Eye (tissue), 1 donor: ENCODE data around the gene ZDHHC6.
"Not testable (repeated sequence)": the region's sequence is repeated elsewhere in the genome, so short reads cannot be mapped to it uniquely, and the experiment has no call there.

Experiments used
- DNase-seq: peaks from one replicate; pipeline ENCODE4 v3.0.0-alpha.2; 2015

Gene ZDHHC6

DNA sequence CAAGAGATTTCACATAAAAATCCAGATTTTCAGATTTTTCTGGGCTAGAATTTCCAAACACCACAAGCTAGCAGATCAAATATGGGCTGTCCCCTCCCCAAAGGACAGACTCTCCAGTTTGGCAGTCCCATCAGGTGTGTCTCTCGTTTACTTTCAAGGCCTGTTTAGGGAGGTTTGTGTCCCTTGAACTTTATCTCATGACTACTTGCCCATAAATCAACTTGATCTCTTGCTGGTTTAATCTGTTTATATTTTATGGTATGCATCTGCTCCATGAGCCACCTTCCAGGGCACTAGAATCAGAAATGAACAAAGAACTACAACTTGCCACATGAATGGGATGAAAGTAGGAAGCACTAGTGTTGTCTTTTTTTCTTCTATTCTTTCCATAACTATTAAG is 5.2 kb downstream of the ZDHHC6 start:
- DNase-seq = no peak

DNA sequence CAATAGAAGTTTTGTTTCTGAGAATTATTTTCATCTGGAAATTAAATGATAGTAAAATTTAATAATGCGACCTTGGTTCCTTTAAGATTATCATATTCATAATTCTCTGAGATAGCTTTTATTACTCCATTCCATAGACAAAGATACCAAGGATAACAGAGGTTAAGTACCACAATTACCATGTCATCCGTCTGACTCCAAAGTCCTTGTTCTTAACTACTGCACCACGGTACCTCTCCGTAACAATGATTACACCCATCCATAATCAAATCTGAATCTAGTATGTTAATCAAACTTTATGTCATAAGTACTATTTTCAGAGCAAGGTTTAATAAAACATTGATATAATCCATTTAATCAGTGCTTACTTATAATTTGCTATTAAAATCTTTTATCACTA is 8.4 kb downstream of the ZDHHC6 start:
- DNase-seq = no peak

DNA sequence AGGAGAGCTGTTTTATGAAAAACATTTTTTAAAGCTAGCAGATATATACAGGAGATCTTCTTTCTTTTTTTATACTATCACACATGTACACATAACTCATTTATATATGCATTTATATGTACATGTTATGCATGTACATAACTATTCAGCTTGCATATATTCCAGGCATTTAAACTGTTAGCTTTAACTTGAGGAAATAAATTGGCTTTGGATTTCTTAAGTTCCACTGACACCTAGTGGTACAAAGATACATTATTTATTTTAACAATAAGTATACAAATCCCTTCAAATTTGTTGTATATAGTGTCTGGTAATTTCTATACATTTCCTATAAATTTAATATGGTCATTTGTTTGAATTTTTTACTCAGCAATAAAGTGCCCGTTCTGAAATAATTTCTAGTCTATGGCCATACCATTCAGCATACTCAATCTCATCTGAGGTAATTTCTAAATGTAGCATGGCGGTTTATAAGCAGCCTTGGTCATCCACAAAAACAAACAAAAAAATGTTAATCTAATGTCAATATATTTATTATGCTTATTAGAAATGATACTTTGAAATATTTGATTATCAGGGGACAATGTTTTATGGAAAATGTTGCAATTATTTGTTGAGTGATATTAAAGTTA is 11.6 kb downstream of the ZDHHC6 start:
- peak; percentile 38 for DNase-seq

DNA sequence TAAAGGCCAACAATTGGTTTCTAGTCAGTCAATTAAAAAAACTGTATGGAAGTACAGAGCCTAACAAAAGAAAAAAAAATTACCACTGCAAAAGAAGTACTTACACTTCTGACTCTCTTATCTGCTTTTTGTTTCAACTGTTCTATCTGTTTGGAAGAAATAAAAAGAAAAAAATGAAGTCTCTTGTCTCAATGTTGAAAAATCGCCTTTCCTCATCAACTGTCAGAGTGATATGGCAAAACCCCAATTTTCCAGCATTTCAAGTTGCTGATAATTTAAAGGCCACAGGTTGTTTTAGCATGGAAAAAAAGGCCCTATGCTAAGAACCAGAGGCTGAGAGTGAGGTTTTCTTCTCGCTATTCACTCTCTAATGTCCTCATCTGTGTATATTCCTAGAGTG is 13.6 kb downstream of the ZDHHC6 start:
- DNase-seq = no peak

DNA sequence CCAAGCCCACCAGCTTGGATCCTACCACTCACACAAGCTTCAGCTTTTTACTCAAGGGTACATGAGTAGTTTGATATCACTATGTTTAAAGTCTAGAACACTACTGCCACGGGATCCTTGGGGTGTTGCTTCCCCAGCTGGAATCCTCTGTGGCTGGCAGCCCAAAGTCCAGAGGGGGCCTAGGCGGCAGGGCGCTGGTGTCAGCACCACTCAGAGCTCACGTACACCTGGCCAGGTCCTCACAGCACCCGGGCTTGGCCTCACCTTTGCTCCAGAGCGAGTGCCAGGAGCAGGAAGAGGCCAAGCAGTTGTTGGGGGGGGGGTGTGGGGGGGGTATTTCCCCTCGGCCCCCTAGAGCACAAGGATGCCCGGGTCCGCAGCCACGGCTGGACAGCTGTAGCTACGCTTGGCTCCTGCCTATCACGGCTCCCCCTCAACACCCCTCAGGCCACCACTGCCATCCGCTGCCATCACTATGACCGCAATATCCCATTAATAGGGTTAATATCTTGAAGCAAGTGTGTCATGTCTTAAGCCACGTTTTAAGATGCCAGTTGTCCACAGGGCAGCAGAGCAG is 17.0 kb downstream of the ZDHHC6 start:
- DNase-seq = no peak

DNA sequence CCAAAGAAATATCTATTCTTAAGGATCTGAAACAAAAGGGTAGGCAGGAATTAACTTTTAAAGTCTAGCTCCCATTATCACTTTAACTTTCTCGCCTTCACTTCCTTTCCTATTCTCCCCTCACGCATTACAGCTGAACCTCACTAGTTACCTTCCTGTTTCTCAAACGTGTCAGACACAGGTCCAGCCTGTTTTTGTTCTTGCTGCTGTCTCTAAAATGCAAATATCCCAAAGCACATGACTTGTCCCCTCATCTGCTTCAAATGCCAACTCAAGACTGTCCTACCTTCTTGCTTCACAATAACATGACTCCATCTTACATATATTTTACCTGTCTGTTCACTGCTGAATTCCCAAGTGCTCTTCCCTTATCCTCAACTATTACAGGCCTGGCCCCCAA is 17.6 kb downstream of the ZDHHC6 start:
- no peak for DNase-seq

DNA sequence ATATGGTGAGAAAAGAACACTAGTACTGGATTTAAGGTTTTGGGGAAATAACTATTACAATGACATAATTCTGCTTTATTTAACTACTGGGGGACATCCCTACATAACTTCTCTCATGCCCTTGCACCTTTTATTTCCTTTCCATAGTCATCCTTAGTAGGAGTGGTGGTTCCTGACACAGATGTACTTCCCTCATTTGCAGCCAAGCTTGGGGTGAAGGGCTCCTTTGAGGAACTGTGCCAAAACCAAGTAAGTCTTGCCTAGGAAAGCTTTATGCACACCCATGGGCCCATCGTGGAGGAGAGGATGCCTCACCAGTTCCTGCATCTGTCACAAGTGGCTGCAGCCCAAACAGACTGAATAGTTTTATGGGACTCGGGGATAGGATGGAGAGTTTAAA is 20.6 kb downstream of the ZDHHC6 start:
- DNase-seq = no peak

DNA sequence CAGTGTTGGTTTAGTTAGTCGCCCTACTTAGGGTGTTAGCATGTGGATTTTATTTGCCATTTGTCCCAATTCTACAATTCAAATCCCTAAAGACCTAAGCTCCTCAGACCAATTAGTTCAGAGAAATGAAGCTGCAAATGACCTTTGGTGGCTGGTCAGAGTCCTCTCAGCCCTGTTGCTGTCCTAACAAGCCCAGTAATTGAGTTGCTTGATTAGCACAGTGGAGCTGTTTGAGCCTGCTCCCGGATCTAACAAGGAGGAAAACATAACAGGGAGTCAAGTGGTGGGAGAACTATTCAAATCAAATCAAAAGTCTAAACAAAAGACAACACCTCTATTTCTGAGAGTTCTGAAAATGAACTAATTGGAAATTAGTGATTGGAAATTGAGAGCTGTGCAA is 22.1 kb downstream of the ZDHHC6 start:
- DNase-seq = peak; percentile 69

DNA sequence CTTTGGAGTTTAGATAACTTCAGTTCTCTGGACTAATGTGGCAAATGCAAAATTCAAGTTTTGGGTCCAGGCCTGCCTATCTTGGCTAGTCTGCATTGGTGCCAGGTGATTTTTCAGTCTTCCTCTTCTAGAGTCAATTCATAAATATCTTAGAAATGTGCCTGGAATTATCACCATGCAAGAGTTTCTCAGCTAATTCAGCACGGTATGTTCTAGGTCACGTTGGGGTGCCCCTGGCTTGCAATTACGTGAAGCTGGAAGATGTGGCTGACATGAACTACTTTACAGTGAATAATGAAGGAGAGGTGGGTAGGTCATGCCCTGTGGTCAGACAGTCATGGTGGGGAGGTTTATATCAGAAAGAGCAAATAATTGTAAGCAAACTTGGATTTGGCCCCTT is 25.0 kb downstream of the ZDHHC6 start:
- DNase-seq = no peak

DNA sequence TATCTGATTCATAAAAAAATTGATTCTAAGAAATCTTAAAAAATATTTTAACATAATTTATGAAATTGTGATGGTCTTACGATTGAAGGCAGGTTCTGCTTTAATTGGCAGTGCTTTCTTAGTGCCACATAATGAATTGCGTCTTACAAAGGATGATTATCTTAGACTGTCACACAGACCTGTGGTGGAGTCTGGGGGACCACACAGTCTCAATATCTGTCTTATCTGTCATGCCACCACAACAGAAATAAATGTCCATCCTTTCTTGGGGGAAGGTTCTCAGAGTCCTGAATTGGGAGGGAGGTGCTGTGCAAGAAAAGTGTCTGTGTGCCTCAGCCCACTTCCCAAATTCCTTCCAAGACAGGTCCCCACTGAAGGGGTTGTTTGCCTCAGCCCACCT is 34.0 kb downstream of the ZDHHC6 start:
- no peak for DNase-seq

DNA sequence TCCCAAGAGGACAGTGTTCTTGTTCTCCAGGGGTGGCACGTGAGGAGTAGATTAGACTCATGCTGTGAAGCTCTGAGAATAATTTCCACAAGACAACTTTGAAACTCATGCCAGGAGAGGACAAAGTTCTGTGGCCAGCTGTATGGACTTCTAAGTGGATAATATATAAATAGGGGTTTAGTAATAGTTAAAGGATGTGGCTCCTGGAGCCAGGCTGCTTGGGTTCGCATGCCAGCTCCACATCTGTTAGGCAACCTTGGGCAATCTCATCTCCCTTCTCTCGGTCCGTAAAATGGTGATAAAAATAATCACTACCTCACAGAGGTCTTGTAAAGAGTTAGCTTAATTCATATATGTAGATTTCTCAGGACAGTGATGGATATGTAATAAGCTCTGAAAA is 37.0 kb downstream of the ZDHHC6 start:
- DNase-seq = no peak

DNA sequence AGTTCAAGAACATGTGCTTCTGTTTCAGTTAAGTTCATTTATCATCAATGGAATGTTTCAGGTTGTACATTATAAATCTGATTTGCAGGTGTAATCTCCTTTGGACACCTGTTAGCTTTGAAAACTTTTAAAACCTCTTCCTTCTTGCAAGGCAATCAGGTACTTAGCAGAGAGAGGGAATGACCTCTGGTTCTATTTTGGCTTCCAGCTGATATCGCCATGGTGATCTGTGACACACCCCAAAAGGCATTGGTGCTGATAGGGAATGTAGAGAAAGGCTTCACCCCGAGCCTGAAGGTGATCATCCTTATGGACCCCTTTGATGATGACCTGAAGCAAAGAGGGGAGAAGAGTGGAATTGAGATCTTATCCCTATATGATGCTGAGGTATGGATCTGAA is 37.4 kb downstream of the ZDHHC6 start:
- no peak for DNase-seq

DNA sequence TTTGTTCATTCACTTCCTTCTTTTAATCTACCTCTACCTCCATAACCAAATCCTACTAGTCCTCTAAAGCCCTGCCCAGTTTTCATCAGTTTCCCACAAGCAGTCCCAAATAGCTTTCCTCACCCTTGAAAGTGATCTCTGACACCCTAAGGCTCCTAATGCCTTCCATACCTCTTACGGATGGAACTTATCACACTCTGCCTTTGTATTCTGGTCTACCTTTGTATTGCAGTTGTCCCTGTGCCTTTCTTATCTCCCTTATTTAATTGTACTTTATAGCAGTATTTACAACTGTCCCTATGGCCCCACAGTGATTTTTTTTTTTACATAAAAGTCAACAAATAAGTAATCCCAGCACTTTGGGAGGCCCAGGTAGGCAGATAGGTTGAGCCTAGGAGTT is 39.0 kb downstream of the ZDHHC6 start:
- DNase-seq = no peak

DNA sequence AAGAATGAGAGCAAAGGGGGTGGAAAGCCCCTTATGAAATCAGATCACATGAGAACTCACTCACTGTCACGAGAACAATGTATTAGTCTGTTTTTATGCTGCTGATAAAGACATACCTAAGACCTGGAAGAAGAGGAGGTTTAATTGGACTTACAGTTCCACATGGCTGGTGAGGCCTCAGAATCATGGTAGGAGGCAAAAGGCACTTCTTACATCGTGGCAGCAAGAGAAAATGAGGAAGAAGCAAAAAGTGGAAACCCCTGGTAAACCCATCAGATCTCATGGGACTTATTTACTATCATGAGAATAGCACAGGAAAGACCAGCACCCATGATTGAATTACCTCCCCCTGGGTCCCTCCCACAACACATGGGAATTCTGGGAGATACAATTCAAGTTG is 39.9 kb downstream of the ZDHHC6 start:
- DNase-seq = not testable (repeated sequence)

DNA sequence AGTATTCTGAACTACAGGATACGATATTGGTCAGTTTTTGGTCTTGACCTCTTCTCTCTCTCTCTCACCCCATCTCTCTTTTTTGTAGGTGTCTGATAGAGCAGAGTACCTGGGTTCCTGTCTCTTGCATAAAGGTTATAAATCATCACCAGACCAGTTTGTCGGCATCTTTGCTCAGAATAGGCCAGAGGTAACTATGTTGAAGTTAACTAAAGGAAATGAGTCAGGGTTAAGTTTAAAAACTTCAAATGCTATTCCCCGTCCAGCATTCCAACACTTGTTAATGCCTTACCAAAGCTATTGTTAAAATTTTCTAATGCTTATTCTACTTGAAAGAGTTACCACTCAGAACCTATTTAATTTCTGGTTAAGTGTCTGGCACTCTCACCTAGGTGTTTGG is 42.1 kb downstream of the ZDHHC6 start:
- no peak for DNase-seq

DNA sequence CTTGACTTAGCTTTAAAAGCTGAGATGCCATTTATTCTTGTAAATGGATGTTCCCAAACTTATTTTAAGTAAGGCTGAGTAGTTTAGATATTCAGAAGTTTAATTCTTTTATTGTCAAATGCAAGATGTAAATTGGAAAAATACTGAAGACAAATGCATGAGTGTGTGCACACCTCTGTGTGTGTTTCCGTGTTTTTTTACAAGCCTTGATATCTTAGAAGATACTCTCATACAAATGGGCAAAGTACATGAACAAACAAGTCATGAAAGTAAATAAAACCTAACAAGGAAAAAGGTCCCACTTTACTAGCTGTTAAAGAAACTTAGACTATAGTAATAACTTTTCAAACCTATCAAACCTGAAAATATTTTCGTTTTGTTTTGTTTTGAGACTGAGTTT is 43.8 kb downstream of the ZDHHC6 start:
- DNase-seq = no peak

DNA sequence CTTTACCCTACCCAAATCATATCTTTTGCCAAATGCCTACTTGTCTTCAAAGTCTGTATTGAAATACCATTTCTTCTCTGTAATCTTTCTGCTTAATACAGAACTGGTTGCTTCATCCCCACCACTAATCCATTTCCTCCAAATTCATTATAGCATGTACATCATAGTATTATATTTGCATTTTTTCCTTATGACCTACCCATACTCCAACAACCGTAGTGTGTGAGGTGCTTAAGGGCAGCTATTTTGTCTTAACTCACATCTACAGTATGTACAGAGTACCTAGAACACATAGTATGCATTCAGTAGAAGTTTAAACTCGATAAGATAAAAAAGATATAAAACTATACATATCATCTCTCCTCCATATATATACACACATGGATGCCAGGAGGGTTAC is 49.1 kb downstream of the ZDHHC6 start:
- no peak for DNase-seq

DNA sequence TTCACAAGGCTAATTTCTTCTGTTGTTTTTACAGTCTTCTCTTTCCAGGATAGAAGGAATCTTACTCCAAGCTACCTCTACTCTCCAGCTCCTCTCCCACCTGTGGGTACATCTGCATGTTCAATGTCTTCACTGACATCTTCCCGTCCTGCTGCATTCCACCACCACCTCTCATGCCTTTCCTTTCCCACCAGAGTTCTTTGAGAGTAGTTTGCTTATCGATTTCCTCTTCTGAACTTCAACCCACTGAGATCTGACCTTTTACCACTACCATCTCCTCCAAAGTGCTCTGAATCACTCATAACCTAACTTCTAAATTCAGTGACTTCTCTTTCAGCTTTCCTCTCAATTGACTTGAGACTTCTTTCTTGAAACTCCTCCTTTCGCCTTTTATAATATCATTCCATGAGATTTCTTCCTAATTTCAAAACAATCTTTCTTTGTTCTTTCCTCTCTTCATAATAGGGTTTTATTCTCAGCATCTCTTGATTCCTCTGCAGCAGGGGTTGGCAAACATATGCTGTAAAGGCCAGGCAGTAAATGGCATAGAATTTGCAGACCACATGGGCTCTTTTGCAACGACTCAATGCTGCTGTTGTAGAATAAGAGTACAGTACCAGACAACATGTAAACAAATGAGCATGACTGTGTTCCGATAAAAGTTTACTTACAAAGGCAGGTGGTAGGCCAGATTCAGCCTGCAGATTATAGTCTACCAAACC is 50.7 kb downstream of the ZDHHC6 start:
- DNase-seq = no peak

DNA sequence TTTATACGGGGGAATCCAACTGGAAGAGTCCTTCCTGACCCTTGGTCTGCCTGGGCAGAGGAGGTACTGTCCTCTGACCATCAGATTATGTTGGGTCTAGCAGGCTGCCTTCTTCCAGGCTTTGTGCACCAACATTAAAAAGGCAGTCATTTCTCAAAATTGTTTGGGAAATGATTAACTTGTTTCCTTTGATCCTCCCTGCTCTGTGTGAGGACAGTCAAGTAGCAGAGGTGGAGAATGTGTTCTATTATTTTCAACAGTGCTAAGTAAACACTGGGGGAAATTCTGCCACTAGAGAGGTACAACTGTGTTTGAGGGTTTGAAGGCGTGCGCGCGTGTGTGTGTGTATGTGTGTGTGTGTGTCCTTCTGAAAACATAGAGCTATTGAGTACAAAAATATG is 52.2 kb downstream of the ZDHHC6 start:
- DNase-seq = no peak

DNA sequence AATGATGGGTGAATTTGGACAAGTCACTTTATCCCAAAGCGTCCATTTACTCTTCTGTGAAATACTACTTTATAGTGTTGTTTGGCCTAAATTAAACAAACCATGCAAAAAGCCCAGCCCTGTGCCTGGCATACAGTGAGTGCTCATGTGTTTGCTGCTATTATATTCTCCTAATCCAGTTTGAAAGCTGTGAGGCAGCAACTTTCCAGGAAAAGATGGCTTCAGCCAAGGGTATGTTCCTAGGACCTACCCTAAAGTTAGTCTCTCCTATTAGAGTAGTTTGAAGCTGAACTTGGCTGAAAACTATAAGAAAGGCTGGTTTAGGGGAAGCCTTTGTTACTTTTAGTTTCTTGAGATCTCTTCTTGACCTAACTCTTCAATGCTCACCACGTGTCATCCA is 52.9 kb downstream of the ZDHHC6 start:
- no peak for DNase-seq

DNA sequence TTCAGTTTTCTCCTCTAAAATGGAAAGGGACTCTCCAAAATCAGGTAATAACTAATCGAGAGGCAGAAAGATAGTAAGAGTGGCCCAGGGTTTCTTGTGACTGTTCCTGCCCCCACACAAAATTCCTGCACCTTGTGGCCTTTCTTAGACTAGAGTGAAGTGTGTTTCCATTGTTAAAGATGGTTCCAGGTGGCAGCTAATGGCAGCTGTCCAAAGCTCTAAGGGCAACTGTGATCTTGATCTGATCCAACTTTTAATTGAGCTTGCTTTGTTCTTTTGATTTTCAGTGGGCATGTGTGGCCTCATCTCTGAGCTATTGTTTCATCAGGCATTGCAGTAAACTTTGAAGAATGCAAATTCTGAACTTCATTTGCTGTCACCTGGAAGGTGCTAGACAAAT is 53.4 kb downstream of the ZDHHC6 start:
- DNase-seq = no peak

DNA sequence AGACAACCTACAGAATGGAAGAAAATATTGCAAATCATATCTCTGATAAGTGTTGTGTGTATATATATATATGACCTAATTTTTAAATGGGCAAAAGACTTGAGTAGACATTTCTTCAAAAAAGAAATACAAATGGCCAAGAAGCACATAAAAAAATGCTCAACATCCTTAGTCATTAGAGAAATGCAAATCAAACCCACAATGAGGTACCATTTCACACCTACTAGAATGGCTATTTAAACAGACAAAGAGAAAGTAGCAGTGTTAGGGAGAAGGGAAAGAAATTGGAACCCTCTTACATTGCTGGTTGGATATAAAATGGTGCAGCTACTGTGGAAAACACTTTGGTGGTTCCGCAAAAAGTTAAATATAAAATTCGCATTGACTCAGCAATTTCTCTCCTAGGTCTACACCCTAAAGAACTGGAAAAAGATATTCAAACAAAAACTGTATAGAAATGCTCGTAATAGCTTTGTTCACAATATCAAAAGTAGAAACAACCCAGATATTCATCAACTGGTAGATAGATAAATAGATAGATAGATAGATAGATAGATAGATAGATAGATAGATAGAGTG is 56.5 kb downstream of the ZDHHC6 start:
- no peak for DNase-seq

DNA sequence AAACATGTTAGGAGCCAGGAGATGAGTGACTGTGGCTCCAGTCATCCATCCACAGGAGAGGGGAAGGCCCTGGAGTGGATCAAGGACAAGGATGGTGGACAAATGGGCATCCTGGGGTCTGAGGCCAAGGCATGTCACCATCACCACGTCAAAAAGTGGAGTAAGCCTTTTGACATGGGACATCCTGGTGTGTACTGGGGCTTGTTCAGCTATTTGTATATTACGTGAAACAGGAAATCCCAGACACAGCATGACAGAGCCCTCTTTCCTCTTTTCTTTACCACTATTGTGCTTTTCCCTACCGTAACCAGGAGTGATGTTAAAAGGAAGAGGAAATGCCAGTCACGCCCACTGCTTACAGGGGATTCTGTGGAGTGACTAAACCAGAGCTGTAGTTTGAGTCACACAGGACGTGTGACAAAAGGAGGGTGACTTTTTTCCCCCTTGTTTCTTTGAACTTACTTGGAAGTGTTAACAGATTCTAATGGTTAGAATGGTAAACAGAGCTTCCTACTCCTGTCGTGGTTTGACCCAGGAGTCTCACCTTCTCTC is 57.4 kb downstream of the ZDHHC6 start:
- DNase-seq = no peak

DNA sequence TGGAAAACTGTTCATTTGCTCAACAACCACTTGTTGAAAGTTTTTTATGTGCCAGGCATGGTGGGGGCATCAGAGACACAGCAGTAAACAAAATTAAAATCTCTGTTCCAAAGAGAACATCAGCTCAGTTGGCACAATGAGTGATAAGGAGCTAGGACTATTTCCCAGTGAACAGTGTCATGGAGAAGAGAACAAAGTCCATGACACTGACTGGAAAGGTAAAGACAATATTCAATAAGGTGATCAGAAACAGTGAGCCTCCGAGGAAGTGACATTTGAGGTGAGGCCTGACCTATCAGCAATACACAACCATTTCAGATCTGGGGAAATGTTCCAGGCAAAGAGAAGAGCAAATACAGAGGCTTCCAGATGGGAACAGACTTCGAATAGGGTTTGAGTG is 58.2 kb downstream of the ZDHHC6 start:
- no peak for DNase-seq
